Activated B cell treated with CpG ODN at 0.5 μM for 24 hours (primary cell): ENCODE data around the gene TGM6. TPM values are rescaled to one million over a fixed set of nuclear protein-coding genes. Genes with fewer than 3 reads are reported as not detected.

Experiments used
- ATAC-seq: fragments of 200-7000 bp; cut with Tn5 transposase; one replicate; pipeline ENCODE4 v1.10.0; 2021; ENCODE audit warnings: low read depth, mild to moderate bottlenecking, moderate library complexity
- CTCF ChIA-PET: fragments of 350-600 bp; sonication (Branson Sonifier 250); formaldehyde crosslinking; loops from one replicate; lab custom pipeline; 2021; ENCODE audit warnings: antibody characterized with exemption; lab: Charles Lee
- POLR2A ChIA-PET: fragments of 350-600 bp; sonication (Branson Sonifier 250); formaldehyde crosslinking; loops from one replicate; lab custom pipeline; 2021; ENCODE audit warnings: antibody characterized with exemption; lab: Charles Lee
- DNase-seq: peaks from one replicate; pipeline ENCODE4 v3.0.0; 2022
- H3K27ac Mint-ChIP-seq: one replicate; pipeline ENCODE4 v1.8.0; 2020; ENCODE audit warnings: mixed read lengths
- H3K27me3 Mint-ChIP-seq: one replicate; pipeline ENCODE4 v1.8.0; 2021; ENCODE audit warnings: mixed read lengths
- H3K36me3 Mint-ChIP-seq: one replicate; pipeline ENCODE4 v1.8.0; 2021; ENCODE audit warnings: low read depth, mixed read lengths
- H3K4me1 Mint-ChIP-seq: one replicate; pipeline ENCODE4 v1.8.0; 2021; ENCODE audit warnings: mixed read lengths
- H3K4me3 Mint-ChIP-seq: one replicate; pipeline ENCODE4 v1.8.0; 2020; ENCODE audit warnings: mild to moderate bottlenecking, mixed read lengths
- H3K9me3 Mint-ChIP-seq: one replicate; pipeline ENCODE4 v1.8.0; 2020; ENCODE audit warnings: mixed read lengths
- CTCF ChIP-seq: fragments of 200-600 bp; IDR thresholded peaks from one replicate; pipeline ENCODE4 v1.8.0; 2022; ENCODE audit warnings: antibody characterized with exemption, mild to moderate bottlenecking
- intact Hi-C: fragments of 100-400 bp; cut with micrococcal nuclease; formaldehyde crosslinking; loops from one replicate; pipeline ENCODE4 v1.15.1; 2024
- total RNA-seq: library from RNA; stranded (reverse); gene quantifications from 2 replicates; pipeline ENCODE4 v1.2.3, GENCODE V29; 2022

Gene TGM6
- total RNA-seq, 1 donor from 2014 or later = not detected

GRCh38 chr20:2459981-2460751 is 79.5 kb downstream of the TGM6 start:
- no peak for TF ChIP-seq CTCF
- DNase-seq (no peak), ATAC-seq (no peak)
- H3K4me3 Mint-ChIP-seq = no peak overlapping the region
- ChIA-PET CTCF (interaction anchor here (1.0 kb wide), 1 partner anchor 63 kb away, joined by 4 read pairs; no protein-coding TSS in a partner anchor), POLR2A (interaction anchor here (4.0 kb wide), 1 partner anchor 10 kb away, joined by 20 read pairs; the partner anchor contains the start of gene SNRPB)
- no peak overlapping the region for H3K27ac Mint-ChIP-seq
- H3K36me3 Mint-ChIP-seq = peaks cover 78% of the 10 kb centered on the region
- intact Hi-C loops = no loop called here
- peaks cover 2% of the 10 kb centered on the region for H3K4me1 Mint-ChIP-seq
- H3K9me3 Mint-ChIP-seq = no peaks in the 10 kb centered on the region
- no peaks in the 10 kb centered on the region for H3K27me3 Mint-ChIP-seq

GRCh38 chr20:2460752-2461424 is 80.2 kb downstream of the TGM6 start:
- no peak for TF ChIP-seq CTCF
- ATAC-seq (no peak), DNase-seq (no peak)
- Mint-ChIP-seq H3K36me3 (peaks cover 86% of the 10 kb centered on the region), H3K4me1 (peaks cover 9% of the 10 kb centered on the region), H3K4me3 (no peak overlapping the region), H3K27me3 (no peaks in the 10 kb centered on the region), H3K27ac (no peak overlapping the region), H3K9me3 (no peaks in the 10 kb centered on the region)
- intact Hi-C loops = no loop called here
- POLR2A ChIA-PET = interaction anchor here (4.0 kb wide), 1 partner anchor 9 kb away, joined by 20 read pairs; the partner anchor contains the start of gene SNRPB
- CTCF ChIA-PET = interaction anchor here (1.0 kb wide), 2 partner anchors 9 to 62 kb away, joined by 3 to 4 read pairs; no protein-coding TSS in a partner anchor

DNA sequence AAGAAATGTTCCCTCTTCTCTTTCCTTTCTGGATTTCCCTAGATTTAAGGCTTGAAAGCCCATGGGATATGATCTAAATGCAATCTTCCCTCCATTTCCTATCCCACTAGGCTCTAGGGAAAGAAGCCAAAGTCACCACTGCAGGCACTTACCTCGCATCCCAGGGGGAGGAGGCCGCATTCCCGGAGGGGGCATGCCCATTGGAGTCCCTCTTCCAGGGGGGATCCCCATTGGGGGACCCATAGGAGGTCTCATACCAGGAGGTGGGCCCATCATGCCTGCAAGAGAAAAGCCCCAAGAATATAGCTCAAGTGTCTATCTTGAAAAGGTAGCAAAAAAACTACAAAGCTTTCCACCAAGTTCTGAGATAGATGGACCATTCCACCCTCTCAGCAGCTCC is 81.8 kb downstream of the TGM6 start:
- DNase-seq = no peak
- POLR2A ChIA-PET = interaction anchor here (0.8 kb wide), 1 partner anchor 8 kb away, joined by 3 read pairs; the partner anchor contains the start of gene SNRPB
- no peak for ATAC-seq
- Mint-ChIP-seq H3K9me3 (no peaks in the 10 kb centered on the region), H3K36me3 (peaks cover 92% of the 10 kb centered on the region), H3K27ac (no peak overlapping the region), H3K4me1 (peaks cover 16% of the 10 kb centered on the region), H3K27me3 (no peaks in the 10 kb centered on the region), H3K4me3 (no peak overlapping the region)
- intact Hi-C loops = no loop called here
- CTCF ChIA-PET = interaction anchor here (0.8 kb wide), 1 partner anchor 10 kb away, joined by 4 read pairs; no protein-coding TSS in a partner anchor
- TF ChIP-seq CTCF = no peak

DNA sequence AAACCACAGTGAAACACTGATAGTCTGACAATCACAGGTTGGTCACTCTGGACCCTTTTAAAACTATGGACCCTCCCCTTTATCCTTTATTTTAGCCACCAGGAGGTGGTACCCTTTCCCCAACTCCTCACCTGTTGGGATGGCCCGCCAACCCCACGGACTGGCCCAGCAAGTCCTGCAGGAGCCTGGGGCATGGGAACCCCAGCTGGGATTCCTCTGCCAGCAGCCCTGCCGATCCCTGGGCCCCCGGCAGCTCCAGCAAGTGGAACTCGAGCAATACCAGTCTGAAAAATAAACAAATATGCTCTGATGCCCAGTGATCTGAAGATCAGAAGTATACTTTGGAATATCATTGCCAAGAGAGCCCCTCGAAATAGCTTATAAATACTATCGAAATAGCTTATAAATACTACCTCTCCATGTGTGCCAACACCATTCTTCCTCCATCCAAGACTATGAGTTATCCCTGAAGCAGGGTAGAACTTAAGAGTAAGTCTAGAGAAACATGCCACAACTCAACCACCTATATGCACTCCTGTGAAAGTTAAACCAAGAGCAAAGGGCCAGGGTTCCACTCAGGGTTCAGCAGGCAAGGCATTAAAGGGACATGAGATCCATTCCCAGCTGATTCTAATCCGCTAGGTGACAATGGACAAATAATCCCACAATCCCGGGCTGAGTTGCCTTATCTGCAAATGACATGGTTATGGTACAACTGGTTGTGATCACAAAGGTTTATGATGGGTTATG is 83.1 kb downstream of the TGM6 start:
- intact Hi-C loops = no loop called here
- Mint-ChIP-seq H3K36me3 (peaks cover 95% of the 10 kb centered on the region), H3K4me3 (no peak overlapping the region), H3K9me3 (no peaks in the 10 kb centered on the region), H3K27ac (no peak overlapping the region), H3K4me1 (peaks cover 29% of the 10 kb centered on the region), H3K27me3 (no peaks in the 10 kb centered on the region)
- no peak for TF ChIP-seq CTCF
- ATAC-seq = no peak
- CTCF ChIA-PET = interaction anchor here (1.2 kb wide), 1 partner anchor 58 kb away, joined by 4 read pairs; no protein-coding TSS in a partner anchor
- DNase-seq = no peak
- POLR2A ChIA-PET = no interaction called here
